K562 (cell line): ENCODE measurements around the gene SNX9. TPM values are rescaled to one million over a fixed set of nuclear protein-coding genes. Genes with fewer than 3 reads are reported as not detected.

Experiments
- ATAC-seq: fragments of 200-7000 bp; cut with Tn5 transposase; 3 replicates; pipeline ENCODE4 v1.9.1; 2020; ENCODE audit warnings: moderate library complexity
- BruUV-seq: library from RNA; stranded (reverse); fragments of 400-500 nt; replicated peaks from 2 replicates; lab custom pipeline; 2021; lab: Mats Ljungman, UMichigan
- CTCF ChIA-PET: fragments of 300-600 bp; formaldehyde crosslinking; extraction: SDS; loops from one replicate; lab custom pipeline; 2021; ENCODE audit warnings: low intra/inter-chr PET ratio; lab: Yijun Ruan, JAX
- POLR2A ChIA-PET: fragments of 300-600, 350-650 bp; sonication (Branson Sonifier 250); formaldehyde crosslinking; extraction: SDS; loops from one replicate; lab custom pipeline; 2021; ENCODE audit warnings: antibody characterized with exemption, inconsistent platforms; lab: Yijun Ruan, JAX
- DNase-seq, 4 experiments: peaks; one replicate each; pipeline versions ENCODE4 v3.0.0 to v3.0.0-alpha.2; 2011 to 2018; ENCODE audit warnings: low spot score in 3 of 4, mixed read lengths in 3 of 4; ENCODE audit errors: extremely low read depth in 1 of 4
- FAIRE-seq: peaks from 2 replicates; lab custom pipeline; 2011; peaks lifted over from hg19 to GRCh38; lab: Jason Lieb, UNC
- H2AFZ ChIP-seq: 2 replicates; pipeline ENCODE4 v1.6.0; 2011; ENCODE audit warnings: low read depth, low read length, control low read depth, inconsistent platforms
- H3K27ac ChIP-seq: fragments of 200-600 bp; 3 replicates; pipeline ENCODE4 v1.8.0; 2011; ENCODE audit warnings: low read depth, mild to moderate bottlenecking, control low read depth, inconsistent platforms, low read length, moderate library complexity, mixed read lengths; ENCODE audit errors: extremely low read depth
- H3K27me3 ChIP-seq, 2 experiments: fragments of 300-600 bp in 1 of 2; 2 replicates in 1 of 2; 3 replicates in 1 of 2; pipeline versions ENCODE4 v1.6.0 to v1.8.0; 2011; ENCODE audit warnings: inconsistent platforms in 2 of 2, low read length in 2 of 2, mild to moderate bottlenecking in 1 of 2, mixed read lengths in 1 of 2, moderate library complexity in 1 of 2; ENCODE audit not compliant: control insufficient read depth in 2 of 2, insufficient read depth in 2 of 2
- H3K36me3 ChIP-seq: fragments of 300-600 bp; 3 replicates; pipeline ENCODE4 v1.8.0; 2011; ENCODE audit warnings: mild to moderate bottlenecking, low read length, inconsistent platforms; ENCODE audit not compliant: control insufficient read depth, insufficient read depth
- H3K4me1 ChIP-seq, 2 experiments: fragments of 200-600 bp in 1 of 2; replicated peaks in 1 of 2; 2 replicates in 1 of 2; 3 replicates in 1 of 2; pipeline versions ENCODE4 v1.5.1 to v1.8.0; 2011; ENCODE audit warnings: inconsistent platforms in 2 of 2, low read length in 2 of 2, mild to moderate bottlenecking in 1 of 2, mixed read lengths in 1 of 2, moderate library complexity in 1 of 2; ENCODE audit not compliant: control insufficient read depth in 2 of 2, insufficient read depth in 2 of 2
- H3K4me2 ChIP-seq: 2 replicates; pipeline ENCODE4 v1.6.1; 2011; ENCODE audit warnings: low read length, control low read depth, inconsistent platforms, mixed read lengths; ENCODE audit not compliant: insufficient read depth
- H3K4me3 ChIP-seq: fragments of 200-600 bp; sonication (generic), shearing (Covaris generic); 2 replicates; pipeline ENCODE4 v1.5.1; 2016; ENCODE audit warnings: control low read depth, inconsistent platforms
- H3K79me2 ChIP-seq: fragments of 200-600 bp; 3 replicates; pipeline ENCODE4 v1.8.0; 2011; ENCODE audit warnings: low read length, inconsistent platforms; ENCODE audit not compliant: control insufficient read depth, insufficient read depth
- H3K9ac ChIP-seq, 2 experiments: 2 replicates each; pipeline versions ENCODE4 v1.6.0 to v1.6.1; 2011; ENCODE audit warnings: low read depth in 2 of 2, low read length in 2 of 2, control low read depth in 1 of 2, inconsistent platforms in 1 of 2, mild to moderate bottlenecking in 1 of 2, mixed read lengths in 1 of 2; ENCODE audit not compliant: insufficient read depth in 1 of 2
- H3K9me1 ChIP-seq: one replicate; pipeline ENCODE4 v1.6.0; 2011; ENCODE audit warnings: inconsistent platforms, mild to moderate bottlenecking, low read length, moderate library complexity; ENCODE audit not compliant: control insufficient read depth, insufficient read depth
- H3K9me3 ChIP-seq: replicated peaks from 2 replicates; pipeline ENCODE4 v1.5.1; 2011; ENCODE audit warnings: low read depth, low read length, inconsistent platforms; ENCODE audit not compliant: control insufficient read depth, insufficient read depth
- H4K20me1 ChIP-seq: replicated peaks from 2 replicates; pipeline ENCODE4 v1.6.1; 2011; ENCODE audit warnings: low read length, inconsistent platforms, mixed read lengths; ENCODE audit not compliant: control insufficient read depth, insufficient read depth
- ETV1 ChIP-seq: fragments of 450-650 bp; conservative IDR thresholded peaks from 2 replicates; pipeline ENCODE4 v1.6.1; 2016; ENCODE audit warnings: missing genetic modification characterization, control low read depth, low read depth, missing compliant biosample characterization
- GABPA ChIP-seq: fragments of 200-800 bp; sonication (Bioruptor generic); conservative IDR thresholded peaks from 2 replicates; pipeline ENCODE4 v1.6.1; 2016; ENCODE audit warnings: low read depth, missing genetic modification characterization, missing compliant biosample characterization
- GTF2A2 ChIP-seq: IDR thresholded peaks from 2 replicates; pipeline ENCODE4 v1.6.1; 2016; ENCODE audit warnings: mild to moderate bottlenecking, missing genetic modification characterization, missing compliant biosample characterization
- HDAC1 ChIP-seq, 2 experiments: fragments of 450-650 bp; IDR thresholded peaks; 2 replicates each; pipeline ENCODE4 v1.6.1; 2016 to 2017; ENCODE audit warnings: inconsistent platforms in 1 of 2, mild to moderate bottlenecking in 1 of 2, moderate library complexity in 1 of 2
- HOXB6 ChIP-seq: fragments of 250-450 bp; sonication (Bioruptor Pico); IDR thresholded peaks from 2 replicates; pipeline ENCODE4 v1.5.1; 2022; ENCODE audit warnings: mild to moderate bottlenecking, borderline replicate concordance
- IRF9 ChIP-seq: fragments of 450-650 bp; IDR thresholded peaks from 2 replicates; pipeline ENCODE4 v1.6.1; 2016; ENCODE audit warnings: missing biosample characterization, missing genetic modification characterization
- PML ChIP-seq: IDR thresholded peaks from 2 replicates; pipeline ENCODE4 v1.6.1; 2012; ENCODE audit warnings: low read length, inconsistent platforms
- TCFL5 ChIP-seq: fragments of 250-450 bp; sonication (Bioruptor Pico); conservative IDR thresholded peaks from 2 replicates; pipeline ENCODE4 v1.6.1; 2021; ENCODE audit warnings: mild to moderate bottlenecking, moderate library complexity, matching md5 sums
- ZBTB1 ChIP-seq: sonication (generic); formaldehyde crosslinking; IDR thresholded peaks from 2 replicates; pipeline ENCODE4 v1.8.1; 2023; ENCODE audit warnings: missing genetic modification reagents, low read depth, mild to moderate bottlenecking, borderline replicate concordance
- WGBS: fragments of 100-300 bp; shearing (Covaris generic); methylation state at CpG from one replicate; pipeline ENCODE4 v1.1.6; 2016; ENCODE audit warnings: low coverage, mixed read lengths; ENCODE audit not compliant: insufficient coverage; ENCODE audit errors: missing lambda C conversion rate; 5-methylcytosine and 5-hydroxymethylcytosine counted together
- in situ Hi-C: fragments of 300-500 bp; cut with MboI; formaldehyde crosslinking; loops from 4 replicates; pipeline ENCODE4 v1.15.0; 2018; ENCODE audit warnings: inconsistent platforms, mixed read lengths
- intact Hi-C: fragments of 100-400 bp; cut with micrococcal nuclease; formaldehyde crosslinking; loops from 2 replicates; pipeline ENCODE4 v1.14.2; 2022
- polyA plus RNA-seq, 8 experiments: library from polyadenylated mRNA; depleted of rRNA in 4 of 8; stranded (reverse) in 5 of 8; unstranded in 3 of 8; fragments of >200 nt; fragmentation: Nextera tagmentation in 2 of 8; fragmentation: Illumina TruSeq in 1 of 8; extraction: Ambion mirVana in 2 of 8; extraction: Trizol in 1 of 8; gene quantifications; 2 replicates each; pipeline versions ENCODE4 v1.2.1 to v1.2.3, GENCODE V29; 2011 to 2014; ENCODE audit warnings: inconsistent platforms in 1 of 8, missing spikeins in 1 of 8
- total RNA-seq, 7 experiments: library from RNA; depleted of rRNA in 6 of 7; stranded (reverse); fragments of >200 nt in 6 of 7; fragmentation: Illumina TruSeq in 2 of 7; extraction: Trizol in 2 of 7; gene quantifications; 2 replicates each; pipeline versions ENCODE4 v1.2.1 to v1.2.3, GENCODE V29; 2011 to 2021; ENCODE audit warnings: low replicate concordance in 1 of 7

SNX9 gene
- total and polyA plus RNA-seq, 9 of the 15 experiments (the other 6 are each of a cell fraction or from before 2014, with no cell fraction given), result 6.0 to 81.7 (median 57.1) TPM

- Histone ChIP-seq H4K20me1 (no peaks in the 10 kb centered on the region), H3K9ac (no peak overlapping the region), H3K79me2 (no peaks in the 10 kb centered on the region), H3K4me3 (no peak overlapping the region), H2AFZ (peak overlapping the region; percentile 63; the same call in 1 of the 2 replicates), H3K27ac (no peak overlapping the region), H3K9me1 (no peaks in the 10 kb centered on the region), H3K9me3 (peaks cover 9% of the 10 kb centered on the region; the same call in 1 of the 2 replicates), H3K4me1 (peaks cover 10 to 18% of the 10 kb centered on the region in 2 experiments), H3K27me3 (no peaks in the 10 kb centered on the region), H3K36me3 (no peaks in the 10 kb centered on the region), H3K4me2 (peak overlapping the region; percentile 48; the same call in 1 of the 2 replicates)
- 61% methylated on average over 13 of the region's 13 CpGs for WGBS
- DNase-seq, result no peak
- BruUV-seq, result no TSS peak
- in situ Hi-C loops, result no loop called here
- POLR2A ChIA-PET, result interaction anchor here (1.3 to 1.4 kb wide), 2 partner anchors 9 to 170 kb away, joined by 3 read pairs; no protein-coding TSS in a partner anchor
- intact Hi-C loops, result no loop called here
- TF ChIP-seq GABPA (tag) (no peak), IRF9 (tag) (no peak), HDAC1 (IDR thresholded peaks at IDR 0.05) (no peak), ZBTB1 (CRISPR knock-in tag) (no peak), HOXB6 (no peak), ETV1 (tag) (no peak), GTF2A2 (no peak), PML (no peak), TCFL5 (no peak)
- CTCF ChIA-PET, result no interaction called here
- no peak for FAIRE-seq
- ATAC-seq, result no peak
Observed at GRCh38 chr6:157961832-157962575, 139.0 kb downstream of the SNX9 start.
